Measurements from ENCODE around the gene TPM1.
"Not testable (repeated sequence)": the region's sequence is repeated elsewhere in the genome, so short reads cannot be mapped to it uniquely, and the experiment has no call there.

Gene TPM1

GRCh38 chr15:63077952-63078351 lies 35.4 kb downstream of the TPM1 start:
- no peak for DNase-seq

- DNase-seq = no peak
Measured at GRCh38 chr15:63079947-63080626, 37.5 kb downstream of the TPM1 start.

- DNase-seq = no peak
Measured at GRCh38 chr15:63080634-63081250, 38.2 kb downstream of the TPM1 start.

GRCh38 chr15:63082366-63082765 lies 39.8 kb downstream of the TPM1 start:
- no peak for DNase-seq

GRCh38 chr15:63083044-63083443 lies 40.5 kb downstream of the TPM1 start:
- DNase-seq = no peak

GRCh38 chr15:63083541-63083940 lies 41.0 kb downstream of the TPM1 start:
- DNase-seq = no peak

GRCh38 chr15:63084806-63085205 lies 42.3 kb downstream of the TPM1 start:
- DNase-seq = no peak

GRCh38 chr15:63085289-63085688 lies 42.7 kb downstream of the TPM1 start:
- no peak for DNase-seq

- DNase-seq = no peak
Measured at GRCh38 chr15:63086271-63086670, 43.7 kb downstream of the TPM1 start.

GRCh38 chr15:63086947-63087346 lies 44.4 kb downstream of the TPM1 start:
- DNase-seq = no peak

GRCh38 chr15:63088533-63089245 lies 46.1 kb downstream of the TPM1 start:
- DNase-seq = peak; percentile 75

GRCh38 chr15:63089260-63090043 lies 46.9 kb downstream of the TPM1 start:
- peak; percentile 58 for DNase-seq

- DNase-seq = peak; percentile 59
Measured at GRCh38 chr15:63090472-63090871, 47.9 kb downstream of the TPM1 start.

GRCh38 chr15:63090887-63091286 lies 48.3 kb downstream of the TPM1 start:
- DNase-seq = no peak

- DNase-seq = no peak
Measured at GRCh38 chr15:63091679-63092446, 49.3 kb downstream of the TPM1 start.

- peak; percentile 65 for DNase-seq
Measured at GRCh38 chr15:63093486-63094205, 51.1 kb downstream of the TPM1 start.

GRCh38 chr15:63094495-63094931 lies 52.0 kb downstream of the TPM1 start:
- DNase-seq = no peak

GRCh38 chr15:63096178-63096577 lies 53.6 kb downstream of the TPM1 start:
- DNase-seq = no peak

GRCh38 chr15:63098901-63099300 lies 56.4 kb downstream of the TPM1 start:
- DNase-seq = not testable (repeated sequence)

- DNase-seq = not testable (repeated sequence)
Measured at GRCh38 chr15:63099581-63099980, 57.0 kb downstream of the TPM1 start.

GRCh38 chr15:63103416-63103815 lies 60.9 kb downstream of the TPM1 start:
- no peak for DNase-seq

- no peak for DNase-seq
Measured at GRCh38 chr15:63104727-63105126, 62.2 kb downstream of the TPM1 start.
